Measurements from ENCODE around the gene KAZN.

DNA sequence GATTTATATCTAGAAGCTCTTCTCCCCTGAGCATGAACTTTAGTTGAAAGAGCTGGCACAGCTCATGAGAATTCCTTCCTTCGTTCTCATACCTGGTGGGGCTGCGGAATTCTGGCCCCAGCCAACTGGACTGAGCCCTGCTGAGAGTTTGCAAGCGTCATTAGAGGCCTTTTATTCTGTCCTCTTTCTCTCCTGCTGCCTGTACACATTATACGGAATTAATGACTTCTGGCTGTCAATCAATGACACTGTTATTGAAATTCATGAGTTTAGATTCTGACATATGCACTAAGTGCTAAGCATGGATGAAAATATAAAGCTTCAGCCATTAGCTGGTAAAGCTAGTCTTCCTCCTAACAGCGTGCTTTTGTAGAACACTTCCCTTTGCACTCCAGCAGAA, 27.5 kb downstream of the KAZN start:
- TF ChIP-seq, protein P1, sequence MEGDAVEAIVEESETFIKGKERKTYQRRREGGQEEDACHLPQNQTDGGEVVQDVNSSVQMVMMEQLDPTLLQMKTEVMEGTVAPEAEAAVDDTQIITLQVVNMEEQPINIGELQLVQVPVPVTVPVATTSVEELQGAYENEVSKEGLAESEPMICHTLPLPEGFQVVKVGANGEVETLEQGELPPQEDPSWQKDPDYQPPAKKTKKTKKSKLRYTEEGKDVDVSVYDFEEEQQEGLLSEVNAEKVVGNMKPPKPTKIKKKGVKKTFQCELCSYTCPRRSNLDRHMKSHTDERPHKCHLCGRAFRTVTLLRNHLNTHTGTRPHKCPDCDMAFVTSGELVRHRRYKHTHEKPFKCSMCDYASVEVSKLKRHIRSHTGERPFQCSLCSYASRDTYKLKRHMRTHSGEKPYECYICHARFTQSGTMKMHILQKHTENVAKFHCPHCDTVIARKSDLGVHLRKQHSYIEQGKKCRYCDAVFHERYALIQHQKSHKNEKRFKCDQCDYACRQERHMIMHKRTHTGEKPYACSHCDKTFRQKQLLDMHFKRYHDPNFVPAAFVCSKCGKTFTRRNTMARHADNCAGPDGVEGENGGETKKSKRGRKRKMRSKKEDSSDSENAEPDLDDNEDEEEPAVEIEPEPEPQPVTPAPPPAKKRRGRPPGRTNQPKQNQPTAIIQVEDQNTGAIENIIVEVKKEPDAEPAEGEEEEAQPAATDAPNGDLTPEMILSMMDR (conservative IDR thresholded peaks at IDR 0.05; ENCODE audit: low read length): no peak
- no peak for TF ChIP-seq EZH2phosphoT487 (IDR thresholded peaks at IDR 0.05; ENCODE audit: borderline replicate concordance)
